NCI-H2107 (cell line): ENCODE measurements around the gene PODN.
A peak's percentile ranks its signal among the peaks of the same experiment; 100 is the strongest.

Experiments
- DNase-seq: peaks from one replicate; lab custom pipeline; 2025; lab: John Stamatoyannopoulos, UW

Gene PODN

DNA sequence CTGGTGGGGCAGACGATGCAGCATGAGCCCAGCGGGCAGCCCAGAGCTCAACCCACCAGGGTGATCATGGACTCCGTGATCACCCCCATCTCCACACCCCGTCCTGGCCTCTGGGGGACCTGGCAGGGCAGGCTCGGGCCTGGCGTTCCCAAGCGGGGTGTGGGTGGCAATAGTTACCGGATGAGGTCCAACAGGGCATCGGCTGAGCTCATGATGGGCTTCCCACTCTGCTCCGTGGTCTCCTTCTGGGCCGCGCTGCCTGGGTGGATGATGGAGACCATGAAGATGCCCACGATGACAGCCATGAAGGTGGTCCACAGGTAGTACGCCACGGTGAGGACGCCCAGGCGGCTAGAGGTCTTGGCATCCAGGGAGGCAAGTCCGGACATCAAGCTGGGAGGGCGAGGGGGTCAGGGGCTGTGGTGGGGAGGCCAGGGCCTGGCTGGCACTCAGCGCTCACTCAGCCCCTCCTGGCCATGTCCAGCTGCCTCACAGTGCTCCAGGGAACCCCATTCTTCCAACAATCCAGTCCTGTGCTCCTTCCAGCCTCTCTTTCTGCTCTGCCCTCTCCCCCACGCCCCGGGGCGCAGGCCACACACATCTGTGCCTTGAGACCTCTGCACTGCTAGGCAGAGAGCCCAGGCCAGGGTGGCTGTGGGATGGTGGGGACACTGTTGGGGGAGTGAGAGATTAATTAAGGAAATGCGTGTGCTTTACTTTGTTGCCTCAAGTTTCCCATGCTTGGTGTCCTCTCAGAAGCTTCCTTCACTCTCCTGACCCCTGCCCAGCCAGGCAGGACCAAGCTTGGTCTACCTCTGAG is 52.8 kb downstream of the PODN start:
- no peak for DNase-seq

DNA sequence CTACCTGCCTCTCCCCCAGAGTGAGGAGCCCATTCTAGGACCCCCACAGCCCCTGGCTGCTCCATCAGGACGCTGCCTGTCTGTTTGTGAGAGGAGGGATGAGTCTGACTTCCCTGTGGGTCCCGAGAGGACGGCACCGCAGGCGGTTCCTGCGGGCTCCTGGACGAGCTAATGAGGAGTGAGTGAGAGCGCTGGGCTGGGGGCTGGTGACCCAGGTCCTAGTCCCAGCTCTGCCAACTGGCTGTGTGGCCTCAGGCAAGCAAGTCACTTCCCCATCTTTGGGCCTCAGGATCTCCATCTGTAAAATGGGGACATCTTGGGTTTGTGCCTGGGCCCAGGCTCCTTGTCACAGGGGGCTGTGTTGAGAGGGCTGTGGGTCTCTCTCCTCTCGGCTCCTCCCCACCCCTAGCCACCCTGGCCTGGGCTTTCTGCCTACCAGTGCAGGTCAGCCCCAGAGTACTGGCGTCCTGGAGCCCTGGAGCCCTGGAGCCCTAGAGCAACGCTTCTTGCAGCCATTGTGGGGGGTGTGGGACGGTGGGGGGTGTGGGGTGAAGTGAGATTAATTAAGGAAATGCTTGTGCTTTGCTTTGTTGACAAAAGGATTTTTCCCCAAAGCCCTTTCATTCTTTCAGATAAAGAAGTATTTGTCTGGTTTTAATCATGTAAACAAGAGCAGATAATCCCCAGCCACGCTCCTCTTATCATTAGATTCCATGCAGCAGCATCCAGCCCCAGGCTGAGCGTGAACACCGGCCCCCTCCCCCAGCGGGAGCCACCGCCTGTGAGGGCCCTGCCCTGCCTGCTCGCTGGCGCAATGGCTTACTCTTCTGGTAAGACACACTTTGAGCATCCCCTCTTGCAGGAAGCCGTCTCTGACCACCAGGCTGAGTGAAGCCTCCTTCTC is 53.6 kb downstream of the PODN start:
- no peak for DNase-seq

DNA sequence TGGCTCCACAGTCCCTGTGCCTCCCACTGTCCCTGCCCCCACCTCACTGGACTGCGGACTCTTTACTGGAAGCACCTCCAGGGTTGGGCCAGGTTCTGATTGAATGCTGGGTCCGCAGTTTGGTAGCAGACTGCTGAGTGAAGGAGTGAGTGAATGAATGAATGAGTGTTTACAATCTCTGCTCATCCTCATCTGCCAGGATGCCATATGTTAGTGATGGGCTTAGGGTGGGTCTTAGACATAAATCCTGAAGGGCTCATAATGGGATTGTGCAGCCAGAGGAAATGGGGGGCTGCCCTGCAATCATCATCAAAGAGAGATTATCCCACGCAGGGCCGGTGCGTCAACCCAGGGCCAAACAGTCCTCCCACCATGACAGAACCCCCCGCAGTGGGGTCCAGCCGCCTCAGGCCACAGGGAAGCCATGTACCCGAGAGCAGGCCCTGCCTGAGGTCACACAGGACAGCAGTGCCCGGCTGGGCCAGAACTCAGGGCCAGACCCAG is 54.3 kb downstream of the PODN start:
- no peak for DNase-seq

DNA sequence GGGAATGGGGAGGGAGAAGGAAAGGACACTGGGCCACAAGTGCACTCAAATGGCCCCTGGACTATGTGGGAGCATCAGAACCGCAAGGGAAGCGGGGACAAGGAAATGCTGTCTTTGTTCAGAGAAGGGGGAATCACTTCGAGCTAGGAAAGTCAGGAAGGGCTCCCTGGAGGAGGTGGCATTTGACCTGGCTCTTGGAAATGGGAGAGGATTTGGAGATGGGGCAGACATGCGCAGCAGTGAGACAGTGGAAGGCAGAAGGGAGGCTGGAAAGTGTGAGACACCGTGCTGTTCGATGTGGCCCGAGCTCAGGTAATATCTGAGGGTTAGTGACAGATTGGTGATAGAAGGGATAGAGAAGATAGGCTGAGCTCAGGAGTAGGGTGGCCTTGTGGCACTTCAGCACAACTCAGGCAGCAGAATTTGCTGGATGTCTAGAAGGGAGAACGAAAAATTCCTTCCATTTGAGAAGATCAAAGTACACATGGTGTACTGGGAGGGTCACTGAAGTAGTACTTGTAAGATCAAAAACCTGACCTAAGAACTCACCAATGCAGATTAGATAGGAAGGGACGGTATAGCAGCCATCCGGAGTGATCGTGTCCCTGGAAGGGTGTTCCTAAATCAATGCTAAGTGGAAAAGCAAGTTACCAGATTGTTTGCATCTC is 55.1 kb downstream of the PODN start:
- no peak for DNase-seq

DNA sequence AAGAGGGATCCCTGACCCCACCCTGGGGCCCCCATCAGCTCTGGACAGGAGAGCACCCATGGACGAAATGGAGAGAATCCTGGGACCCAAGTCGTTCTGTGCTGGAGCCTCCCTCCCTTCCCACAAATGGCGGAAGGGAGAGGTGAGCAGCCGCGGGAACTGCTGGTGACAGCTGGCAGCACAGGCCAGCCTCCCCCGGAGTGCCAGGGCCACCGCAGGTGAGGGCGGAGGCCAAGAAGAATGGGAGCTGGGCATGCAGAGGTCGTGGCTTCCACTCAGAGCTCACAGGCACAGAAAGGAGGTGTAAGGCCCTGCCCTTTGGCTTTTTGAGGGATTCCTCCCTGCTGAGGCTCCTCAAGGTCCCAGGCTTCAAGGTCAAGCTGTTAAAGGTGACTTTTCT is 55.8 kb downstream of the PODN start:
- no peak for DNase-seq

DNA sequence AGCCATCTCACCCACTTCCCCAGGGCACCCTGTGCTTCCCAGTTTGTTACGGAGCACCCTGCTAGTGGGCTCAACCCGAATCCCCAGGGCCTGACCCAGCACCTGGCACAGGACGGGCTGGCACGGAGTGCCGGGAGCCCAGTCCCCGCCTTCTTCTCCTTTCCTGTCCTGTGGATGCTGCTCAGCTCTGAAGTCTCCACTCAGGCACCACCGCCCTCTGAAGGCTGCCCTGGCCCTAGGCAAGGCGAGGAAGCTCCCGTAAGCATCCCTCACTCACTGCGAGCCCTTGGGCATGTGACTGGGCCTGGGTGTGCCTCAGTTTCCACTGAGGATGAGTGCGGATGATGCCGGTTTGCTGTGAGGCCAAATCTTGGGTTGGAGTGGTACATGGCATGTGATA is 58.6 kb downstream of the PODN start:
- no peak for DNase-seq

DNA sequence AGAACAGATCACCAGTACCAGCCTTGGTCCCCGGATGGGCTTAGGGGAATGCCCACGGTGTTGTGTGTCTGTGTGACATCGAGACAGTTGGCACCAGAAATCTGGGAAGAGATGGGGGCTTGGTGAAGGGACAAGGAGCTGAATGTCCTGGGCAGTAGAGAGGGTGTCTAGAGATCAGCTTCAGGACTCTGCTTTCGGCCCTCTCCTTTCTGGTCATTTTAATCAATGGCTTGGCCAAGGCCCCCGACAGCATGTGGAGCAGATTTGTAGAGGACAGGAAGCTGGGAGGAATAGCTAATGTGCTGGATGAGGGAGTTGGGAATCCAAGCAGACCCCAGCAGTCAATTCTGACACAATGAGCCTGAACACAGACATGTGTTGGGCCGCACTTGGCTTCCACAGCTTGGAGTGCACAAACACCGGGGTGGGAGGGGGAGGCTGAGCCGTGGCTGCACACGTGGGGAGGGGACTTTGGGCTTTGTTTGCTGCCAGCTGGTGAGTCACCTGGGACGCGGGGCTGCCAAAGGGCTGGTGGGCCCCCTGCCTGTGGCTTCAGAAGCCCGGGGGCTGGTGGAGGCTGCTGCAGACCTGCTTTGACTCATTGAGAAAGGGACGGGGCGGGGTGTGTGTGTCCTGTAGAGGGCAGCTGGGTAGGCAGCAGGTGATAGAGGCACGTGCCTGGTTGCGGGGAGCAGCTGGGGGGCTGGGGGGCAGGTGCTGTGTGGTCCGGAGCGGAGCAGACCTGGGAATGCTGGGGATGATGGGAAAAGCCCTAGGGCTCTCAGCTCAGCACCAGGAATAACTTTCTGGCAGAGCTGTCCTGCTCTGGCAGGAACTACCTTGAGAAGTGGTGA is 59.5 kb downstream of the PODN start:
- DNase-seq: peak; percentile 86

DNA sequence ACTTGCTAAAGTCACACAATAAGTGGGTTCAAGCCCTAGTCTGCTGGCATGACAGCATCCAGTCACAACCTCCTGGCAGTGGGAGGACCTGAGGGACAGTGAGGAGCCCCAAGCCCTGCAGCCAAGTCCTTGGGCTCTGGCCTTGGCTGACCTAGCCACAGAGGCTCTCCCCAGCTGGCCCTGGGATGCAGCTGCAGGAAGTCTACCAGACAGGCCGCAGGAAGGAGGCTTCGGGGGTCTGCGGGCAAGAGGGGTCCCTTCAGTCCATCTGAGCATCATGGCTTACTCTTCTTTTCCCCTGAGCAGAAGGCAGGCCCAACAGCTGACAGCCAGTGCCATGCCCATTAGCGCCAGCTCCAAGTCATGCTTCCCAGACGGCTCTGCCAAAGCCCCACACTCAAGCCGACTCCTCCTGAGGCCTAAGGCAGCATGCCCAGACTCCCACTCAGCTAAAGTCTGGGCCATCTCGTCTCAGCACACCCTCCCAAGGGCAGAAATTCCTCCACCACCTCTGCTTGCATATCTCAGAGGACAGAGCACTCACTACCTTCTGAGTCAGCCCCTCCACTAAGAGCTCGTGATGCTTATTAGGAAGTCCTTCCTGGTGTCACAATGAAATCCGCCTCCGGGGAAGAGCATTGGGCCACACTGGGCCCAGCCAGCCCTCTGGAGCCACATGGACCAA is 60.3 kb downstream of the PODN start:
- no peak for DNase-seq

DNA sequence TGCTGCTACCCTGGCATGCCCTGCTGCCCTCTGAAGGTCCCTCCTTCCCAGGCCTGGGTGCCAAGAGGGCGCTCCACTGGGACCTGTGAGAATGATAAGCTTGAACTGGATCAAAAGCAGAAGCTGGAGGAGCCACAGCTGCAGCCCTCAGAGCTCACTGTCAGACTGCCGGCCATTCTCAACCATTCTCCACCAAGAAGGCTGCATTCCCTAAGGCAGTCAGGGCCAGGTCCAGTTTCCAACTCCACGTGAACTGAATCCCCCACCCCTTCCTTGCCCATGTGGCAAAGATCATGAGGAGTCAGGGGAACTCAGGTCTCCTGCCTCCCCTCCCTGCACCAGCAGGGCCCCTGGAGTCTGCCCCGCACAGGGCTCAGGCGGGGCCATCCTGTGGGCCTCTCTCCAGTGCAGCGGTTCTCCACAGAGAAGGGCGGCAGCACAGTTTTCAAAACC is 61.0 kb downstream of the PODN start:
- DNase-seq: no peak

DNA sequence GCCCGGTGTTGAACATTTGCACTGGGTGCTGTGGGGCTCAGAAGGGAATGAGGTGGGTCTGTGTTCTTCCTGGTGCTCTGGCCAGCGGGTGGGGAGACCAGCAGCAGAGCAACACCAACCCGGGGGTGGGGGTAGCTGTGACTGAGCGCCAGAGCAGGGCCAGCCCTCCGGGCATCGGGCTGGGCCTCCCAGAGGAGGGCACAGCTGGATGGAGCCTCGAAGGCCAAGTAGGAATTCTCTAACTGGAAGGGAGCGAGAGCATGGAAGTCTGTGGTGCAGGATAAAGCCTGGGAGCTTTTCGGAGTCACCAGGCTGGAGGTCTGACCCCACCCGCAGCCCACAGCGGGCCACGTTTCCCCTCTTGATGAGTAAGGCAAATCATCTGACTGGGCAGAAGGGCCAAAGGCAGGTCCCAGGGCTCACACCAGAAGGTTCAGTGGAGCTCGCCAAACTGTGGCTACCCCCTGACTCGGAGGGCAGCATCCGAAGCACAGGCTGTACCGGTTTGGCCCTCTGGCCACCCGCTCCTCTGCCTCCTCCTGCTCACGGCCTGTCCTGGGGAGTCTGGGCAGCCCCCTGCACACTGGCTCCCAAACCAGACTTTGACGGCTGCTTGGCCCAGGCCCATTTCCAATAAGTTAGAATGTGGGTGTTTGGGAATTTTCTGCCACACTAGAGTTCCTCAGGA is 61.6 kb downstream of the PODN start:
- no peak for DNase-seq

DNA sequence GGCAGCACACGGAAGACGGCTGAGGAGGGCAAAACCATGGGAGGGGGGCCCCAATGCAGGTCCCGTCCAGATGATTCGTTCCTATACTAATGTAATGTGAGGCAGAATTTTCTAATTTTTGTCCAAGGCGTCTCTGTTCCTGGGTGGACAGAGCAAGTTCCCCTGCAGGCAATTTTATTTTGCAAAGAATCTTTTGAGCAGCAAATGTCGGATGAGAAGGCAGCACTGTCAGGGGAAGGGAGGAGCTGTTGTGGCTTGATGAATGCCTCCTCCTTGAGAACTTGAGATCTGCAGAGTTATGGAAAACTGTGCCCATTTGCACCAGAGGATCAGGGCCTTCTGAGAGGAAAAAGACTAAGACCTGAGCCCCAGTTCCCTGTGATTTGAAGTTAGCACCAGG is 63.1 kb downstream of the PODN start:
- no peak for DNase-seq

DNA sequence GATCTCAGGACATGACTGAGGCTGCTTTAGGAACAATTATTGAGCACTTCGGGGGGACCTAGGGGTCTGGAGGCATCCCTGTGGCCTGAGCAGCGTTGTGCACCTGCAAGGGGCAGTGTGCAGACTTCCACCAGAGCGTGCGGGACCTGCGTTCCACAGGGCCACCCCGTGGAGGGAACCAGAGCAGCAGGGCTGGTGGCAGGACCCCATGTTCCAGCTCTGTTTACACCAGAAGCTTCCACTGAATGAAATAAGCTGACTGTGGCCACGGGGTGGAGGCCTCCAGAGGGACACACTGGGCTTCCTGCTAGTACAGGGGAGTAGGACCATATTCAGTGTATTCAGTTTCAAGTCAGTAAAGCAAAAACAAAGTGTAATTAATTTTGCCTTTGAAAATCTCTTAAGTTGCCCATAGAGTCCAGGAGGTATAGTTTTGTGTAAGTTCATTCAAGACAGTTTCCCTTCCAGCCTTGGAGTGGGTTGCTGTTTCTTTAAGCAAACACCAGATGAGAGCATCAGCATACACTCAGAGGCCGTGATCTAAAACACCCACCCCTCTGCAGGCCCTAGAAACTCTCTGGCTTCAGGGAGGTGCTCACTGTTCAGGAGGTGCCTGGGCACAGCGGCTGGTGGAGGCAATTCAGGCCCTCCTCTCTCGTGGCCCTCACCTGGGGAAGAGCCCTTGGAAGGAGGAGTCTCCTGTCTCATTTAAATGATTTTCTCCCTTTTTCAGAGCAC is 63.8 kb downstream of the PODN start:
- no peak for DNase-seq

DNA sequence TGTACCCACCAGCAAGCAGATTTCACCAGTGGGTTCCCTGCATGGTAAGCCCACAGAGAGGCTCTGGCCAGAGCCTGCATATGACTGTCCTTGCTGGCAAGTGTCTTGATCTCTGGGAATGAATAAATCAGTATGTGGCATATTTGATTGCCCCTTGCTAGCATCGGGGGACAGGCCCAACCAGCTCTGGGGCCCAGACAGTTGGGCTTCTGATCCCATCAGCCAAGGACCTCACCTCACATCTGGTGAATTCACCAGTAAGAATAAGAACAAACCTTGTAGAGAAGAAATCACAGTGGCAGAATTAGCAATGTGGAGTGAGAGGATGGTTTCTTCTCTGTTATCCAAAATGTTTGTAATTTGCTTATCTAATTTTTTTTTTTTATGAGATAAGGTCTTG is 64.5 kb downstream of the PODN start:
- no peak for DNase-seq

DNA sequence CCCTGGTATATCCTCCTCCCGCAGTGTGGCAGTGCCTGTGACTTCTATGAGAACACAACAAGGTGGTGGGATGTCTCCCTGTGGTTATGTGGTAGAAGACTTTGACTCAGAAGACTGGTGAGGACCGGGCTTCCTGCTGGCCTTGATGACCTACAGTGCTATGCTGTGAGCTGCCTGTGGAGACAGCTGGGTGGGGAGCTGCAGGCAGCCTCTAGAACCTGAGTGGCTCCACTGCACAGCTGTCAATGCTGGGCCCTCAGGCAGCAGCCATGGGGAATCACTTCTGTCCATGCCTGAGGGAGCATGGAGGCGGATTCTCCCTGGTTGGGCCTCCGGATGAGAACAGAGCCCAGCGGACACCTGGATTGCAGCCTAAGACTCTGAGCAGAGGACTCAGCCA is 65.5 kb downstream of the PODN start:
- no peak for DNase-seq

DNA sequence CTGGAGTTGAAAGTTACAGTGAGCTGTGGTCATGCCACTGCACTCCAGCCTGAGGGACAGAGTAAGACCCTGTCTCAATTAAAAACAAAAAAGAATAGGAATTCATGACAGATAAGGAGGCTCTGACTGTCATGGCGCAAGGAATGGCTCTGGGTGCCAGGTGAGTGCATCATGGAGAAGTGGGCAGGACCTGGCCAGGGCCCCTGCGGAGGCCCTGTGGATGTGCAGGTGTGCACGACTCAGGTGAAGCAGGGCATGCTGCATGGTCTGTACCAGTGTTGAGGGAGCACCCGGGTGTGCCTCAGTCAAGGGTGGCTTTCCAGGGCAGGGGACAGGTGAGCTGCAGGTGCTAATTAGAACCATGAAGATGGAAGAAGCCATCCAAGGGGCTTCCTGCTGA is 66.4 kb downstream of the PODN start:
- DNase-seq: no peak

DNA sequence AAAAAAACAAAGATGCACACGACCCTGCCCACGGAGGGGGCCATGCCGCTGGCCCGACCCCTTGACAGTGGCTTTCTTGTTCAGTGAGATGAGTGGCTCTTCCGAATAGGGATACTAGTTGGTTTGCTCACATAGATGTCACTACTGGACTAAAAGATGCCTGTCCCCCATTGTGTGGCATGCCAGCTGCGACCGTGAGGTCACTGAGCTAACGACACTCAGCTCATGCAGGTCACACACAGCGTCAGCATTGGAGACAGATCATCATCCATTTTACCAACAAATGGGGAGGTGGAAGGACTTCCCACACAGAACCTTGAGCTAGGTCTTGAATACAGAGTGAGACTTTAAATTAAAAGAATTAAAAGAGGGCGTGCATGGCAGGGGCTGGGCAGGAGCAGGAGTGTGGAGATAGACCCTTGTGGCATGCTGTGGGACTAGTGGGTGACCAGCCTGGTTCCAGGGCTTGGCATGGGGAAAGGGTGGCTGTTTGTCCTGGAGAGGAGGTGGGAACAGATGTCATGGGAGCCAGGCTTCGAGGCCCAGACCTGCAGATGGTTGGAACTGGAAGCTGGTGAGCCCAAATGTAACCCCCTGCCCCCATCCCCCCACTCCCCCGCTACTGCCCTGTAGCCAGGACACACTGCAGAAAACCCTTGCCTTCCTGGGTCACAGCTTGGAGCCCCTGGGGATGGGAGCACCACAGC is 68.0 kb downstream of the PODN start:
- DNase-seq: no peak

DNA sequence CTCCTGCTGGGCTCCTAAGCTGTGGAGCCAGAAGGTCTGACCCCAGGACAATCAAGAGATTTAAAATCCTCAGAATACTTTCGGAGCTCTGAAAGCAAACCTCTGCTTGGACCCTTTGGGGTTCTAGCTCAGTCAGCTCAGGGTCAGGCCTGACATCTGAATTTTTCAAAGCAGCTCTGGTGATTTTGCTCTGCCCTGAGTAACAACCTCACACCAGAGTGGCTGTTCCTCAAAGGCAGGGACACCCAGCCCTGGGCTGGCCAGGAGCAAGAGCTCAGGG is 68.5 kb downstream of the PODN start:
- DNase-seq: no peak

DNA sequence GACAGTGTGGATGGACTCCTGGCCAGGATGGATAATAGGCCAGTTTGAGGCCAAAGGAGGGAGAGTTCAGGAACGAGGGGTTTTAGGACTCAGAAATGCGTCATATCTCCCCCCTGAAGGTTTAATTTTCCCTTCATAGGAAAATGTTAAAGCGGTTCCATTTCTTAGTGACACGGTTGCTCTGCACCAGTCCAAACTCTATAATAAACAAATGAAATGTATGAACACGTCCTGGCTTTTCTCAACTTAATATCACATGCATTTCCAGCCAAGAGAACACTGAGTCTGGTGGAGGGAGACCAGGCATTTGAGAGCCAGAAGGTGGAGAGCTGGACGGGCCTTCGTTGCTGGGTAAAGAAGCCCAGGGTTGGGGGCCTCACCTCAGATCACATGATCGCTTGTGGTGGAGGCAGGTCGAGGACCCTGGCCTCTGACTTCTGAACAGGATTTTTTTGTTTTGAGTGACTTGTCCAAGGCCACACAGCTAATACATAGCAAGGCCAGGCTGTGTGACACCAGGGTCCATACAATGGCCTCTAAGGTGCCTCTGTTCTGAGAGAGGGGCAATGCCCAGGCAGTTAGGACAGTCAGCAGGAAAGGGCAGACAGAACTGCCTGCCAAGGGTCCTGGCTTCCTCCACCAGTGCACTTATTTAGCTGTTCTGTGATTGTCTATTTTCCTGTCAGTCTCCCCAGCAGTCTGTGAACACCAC is 69.0 kb downstream of the PODN start:
- no peak for DNase-seq

DNA sequence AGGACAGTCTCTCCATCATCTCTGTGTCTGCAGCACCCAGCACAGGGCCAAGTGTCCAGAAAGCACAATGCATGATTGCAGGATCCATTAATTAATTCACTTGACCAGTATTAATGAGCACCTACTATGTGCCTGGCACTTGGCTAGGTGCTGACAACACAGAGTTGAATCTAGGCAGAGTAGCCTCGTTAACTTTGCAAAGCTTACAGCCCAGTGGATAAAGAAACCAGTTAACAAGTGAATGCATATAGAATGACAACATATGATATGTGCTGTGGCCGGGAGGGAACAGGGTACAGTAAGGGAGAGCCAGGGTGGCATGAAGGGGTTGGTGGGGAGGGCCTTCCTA is 69.6 kb downstream of the PODN start:
- DNase-seq: no peak
